Effector memory CD4-positive, alpha-beta T cell (primary cell): ENCODE measurements around the gene KDM7A.
"Not testable (repeated sequence)": the region's sequence is repeated elsewhere in the genome, so short reads cannot be mapped to it uniquely, and the experiment has no call there.

Experiments
- DNase-seq, 3 donors: peaks; one replicate each; pipeline ENCODE4 v3.0.0-alpha.2; 2020
- H3K27ac ChIP-seq: 2 replicates; pipeline ENCODE4 v1.7.0; 2013; ENCODE audit warnings: mild to moderate bottlenecking, low read length, moderate library complexity; ENCODE audit not compliant: insufficient read depth, poor library complexity, severe bottlenecking
- H3K27me3 ChIP-seq: replicated peaks from 2 replicates; pipeline ENCODE4 v1.7.0; 2013; ENCODE audit warnings: mild to moderate bottlenecking, low read length; ENCODE audit not compliant: insufficient read depth, control insufficient read depth, poor library complexity, severe bottlenecking
- H3K36me3 ChIP-seq: 2 replicates; pipeline ENCODE4 v1.7.0; 2013; ENCODE audit warnings: mild to moderate bottlenecking, low read length, moderate library complexity; ENCODE audit not compliant: control insufficient read depth, insufficient read depth
- H3K4me1 ChIP-seq: 2 replicates; pipeline ENCODE4 v1.7.0; 2013; ENCODE audit warnings: low read length, mild to moderate bottlenecking; ENCODE audit not compliant: control insufficient read depth, insufficient read depth, poor library complexity, severe bottlenecking
- H3K4me3 ChIP-seq: 2 replicates; pipeline ENCODE4 v1.7.0; 2013; ENCODE audit warnings: low read length, low read depth, mild to moderate bottlenecking; ENCODE audit not compliant: insufficient read depth, poor library complexity, severe bottlenecking
- H3K9me3 ChIP-seq: 2 replicates; pipeline ENCODE4 v1.7.0; 2013; ENCODE audit warnings: mild to moderate bottlenecking, low read length, moderate library complexity; ENCODE audit not compliant: control insufficient read depth

The KDM7A gene

GRCh38 chr7:140108777-140109176 lies 68.0 kb downstream of the KDM7A start:
- not testable (repeated sequence) for H3K9me3 ChIP-seq, H3K4me1 ChIP-seq, H3K27me3 ChIP-seq, DNase-seq, H3K27ac ChIP-seq, H3K4me3 ChIP-seq
- H3K36me3 ChIP-seq = peaks cover 36% of the 10 kb centered on the region

- no peaks in the 10 kb centered on the region for H3K9me3 ChIP-seq
- no peak overlapping the region for H3K4me3 ChIP-seq
- no peak for DNase-seq
- no peaks in the 10 kb centered on the region for H3K27me3 ChIP-seq
- no peaks in the 10 kb centered on the region for H3K4me1 ChIP-seq
- H3K36me3 ChIP-seq = peaks cover 70% of the 10 kb centered on the region
- no peak overlapping the region for H3K27ac ChIP-seq
Observed at GRCh38 chr7:140096459-140096858, 80.3 kb downstream of the KDM7A start.

GRCh38 chr7:140093375-140093774 lies 83.4 kb downstream of the KDM7A start:
- H3K4me3 ChIP-seq = no peak overlapping the region
- H3K27ac ChIP-seq = no peak overlapping the region
- H3K4me1 ChIP-seq = no peaks in the 10 kb centered on the region
- DNase-seq = no peak
- H3K27me3 ChIP-seq = no peaks in the 10 kb centered on the region
- H3K9me3 ChIP-seq = no peaks in the 10 kb centered on the region
- H3K36me3 ChIP-seq = peaks cover 54% of the 10 kb centered on the region

- Histone ChIP-seq H3K36me3 (no peaks in the 10 kb centered on the region), H3K27ac (no peak overlapping the region), H3K9me3 (no peaks in the 10 kb centered on the region), H3K27me3 (no peaks in the 10 kb centered on the region), H3K4me3 (no peak overlapping the region), H3K4me1 (no peaks in the 10 kb centered on the region)
- DNase-seq = no peak
Observed at GRCh38 chr7:140085447-140085846, 91.3 kb downstream of the KDM7A start.

GRCh38 chr7:140084972-140085371 lies 91.8 kb downstream of the KDM7A start:
- H3K36me3 ChIP-seq = no peaks in the 10 kb centered on the region
- H3K4me1 ChIP-seq = no peaks in the 10 kb centered on the region
- no peak overlapping the region for H3K4me3 ChIP-seq
- H3K9me3 ChIP-seq = no peaks in the 10 kb centered on the region
- no peak for DNase-seq
- no peaks in the 10 kb centered on the region for H3K27me3 ChIP-seq
- no peak overlapping the region for H3K27ac ChIP-seq

- Histone ChIP-seq H3K9me3 (no peaks in the 10 kb centered on the region), H3K36me3 (no peaks in the 10 kb centered on the region), H3K27ac (no peak overlapping the region), H3K4me3 (no peak overlapping the region), H3K27me3 (no peaks in the 10 kb centered on the region), H3K4me1 (no peaks in the 10 kb centered on the region)
- no peak for DNase-seq
Observed at GRCh38 chr7:140084142-140084655, 92.6 kb downstream of the KDM7A start.

GRCh38 chr7:140082770-140083169 lies 94.0 kb downstream of the KDM7A start:
- no peak overlapping the region for H3K4me3 ChIP-seq
- DNase-seq = no peak
- H3K9me3 ChIP-seq = no peaks in the 10 kb centered on the region
- no peaks in the 10 kb centered on the region for H3K4me1 ChIP-seq
- no peak overlapping the region for H3K27ac ChIP-seq
- H3K36me3 ChIP-seq = no peaks in the 10 kb centered on the region
- no peaks in the 10 kb centered on the region for H3K27me3 ChIP-seq

- Histone ChIP-seq H3K4me3 (no peak overlapping the region), H3K9me3 (no peaks in the 10 kb centered on the region), H3K27me3 (no peaks in the 10 kb centered on the region), H3K4me1 (no peaks in the 10 kb centered on the region), H3K27ac (no peak overlapping the region), H3K36me3 (no peaks in the 10 kb centered on the region)
- DNase-seq = no peak
Observed at GRCh38 chr7:140081774-140082425, 94.9 kb downstream of the KDM7A start.

GRCh38 chr7:140080919-140081318 lies 95.9 kb downstream of the KDM7A start:
- H3K4me1 ChIP-seq = no peaks in the 10 kb centered on the region
- H3K27ac ChIP-seq = no peak overlapping the region
- DNase-seq = no peak
- H3K27me3 ChIP-seq = no peaks in the 10 kb centered on the region
- no peaks in the 10 kb centered on the region for H3K9me3 ChIP-seq
- H3K4me3 ChIP-seq = no peak overlapping the region
- no peaks in the 10 kb centered on the region for H3K36me3 ChIP-seq

- no peaks in the 10 kb centered on the region for H3K27me3 ChIP-seq
- H3K9me3 ChIP-seq = no peaks in the 10 kb centered on the region
- H3K36me3 ChIP-seq = no peaks in the 10 kb centered on the region
- no peak for DNase-seq
- H3K4me1 ChIP-seq = no peaks in the 10 kb centered on the region
- H3K27ac ChIP-seq = no peak overlapping the region
- H3K4me3 ChIP-seq = no peak overlapping the region
Observed at GRCh38 chr7:140079121-140079536, 97.7 kb downstream of the KDM7A start.
